GM21367 (cell line): Measurements from ENCODE around the gene MYCBPAP.

Experiments
- ATAC-seq: cut with Tn5 transposase; IDR thresholded peaks from one replicate; pipeline ENCODE4 v1.9.1; 2021; ENCODE audit not compliant: unreplicated experiment

Gene MYCBPAP

GRCh38 chr17:50517011-50517410 lies 8.8 kb downstream of the MYCBPAP start:
- no peak for ATAC-seq

- no peak for ATAC-seq
Observed at GRCh38 chr17:50517504-50518383, 9.5 kb downstream of the MYCBPAP start.

- ATAC-seq, result no peak
Observed at GRCh38 chr17:50518384-50519023, 10.3 kb downstream of the MYCBPAP start.

- ATAC-seq, result no peak
Observed at GRCh38 chr17:50519141-50519834, 11.0 kb downstream of the MYCBPAP start.

- ATAC-seq, result no peak
Observed at GRCh38 chr17:50520483-50520882, 12.2 kb downstream of the MYCBPAP start.

- no peak for ATAC-seq
Observed at GRCh38 chr17:50521514-50521913, 13.3 kb downstream of the MYCBPAP start.

GRCh38 chr17:50522766-50523165 lies 14.5 kb downstream of the MYCBPAP start:
- no peak for ATAC-seq

- ATAC-seq, result no peak
Observed at GRCh38 chr17:50523208-50523607, 15.0 kb downstream of the MYCBPAP start.

GRCh38 chr17:50524838-50525237 lies 16.6 kb downstream of the MYCBPAP start:
- no peak for ATAC-seq

- no peak for ATAC-seq
Observed at GRCh38 chr17:50527155-50527762, 19.0 kb downstream of the MYCBPAP start.

GRCh38 chr17:50527949-50528474 lies 19.8 kb downstream of the MYCBPAP start:
- ATAC-seq, result no peak

GRCh38 chr17:50529849-50530248 lies 21.6 kb downstream of the MYCBPAP start:
- no peak for ATAC-seq

- no peak for ATAC-seq
Observed at GRCh38 chr17:50531428-50532025, 23.3 kb downstream of the MYCBPAP start.

GRCh38 chr17:50532452-50533024 lies 24.3 kb downstream of the MYCBPAP start, which contains the start of gene EPN3:
EPN3 (plus strand) TSS chr17:50532735; CDS start chr17:50536557, 3,822 bp downstream.
- ATAC-seq, result no peak

GRCh38 chr17:50533185-50533584 lies 24.9 kb downstream of the MYCBPAP start:
- no peak for ATAC-seq

- ATAC-seq, result no peak
Observed at GRCh38 chr17:50533720-50534148, 25.5 kb downstream of the MYCBPAP start.

GRCh38 chr17:50534222-50534978 lies 26.2 kb downstream of the MYCBPAP start:
- ATAC-seq, result no peak

- ATAC-seq, result no peak
Observed at GRCh38 chr17:50534979-50535326, 26.7 kb downstream of the MYCBPAP start.

GRCh38 chr17:50535407-50535806 lies 27.2 kb downstream of the MYCBPAP start:
- ATAC-seq, result no peak
